HG03565 (cell line): ENCODE measurements around the gene CAST.

ENCODE experiments used
- ATAC-seq: cut with Tn5 transposase; IDR thresholded peaks from one replicate; pipeline ENCODE4 v1.9.1; 2021; ENCODE audit warnings: mild to moderate bottlenecking, moderate library complexity; ENCODE audit not compliant: unreplicated experiment

Gene CAST

DNA sequence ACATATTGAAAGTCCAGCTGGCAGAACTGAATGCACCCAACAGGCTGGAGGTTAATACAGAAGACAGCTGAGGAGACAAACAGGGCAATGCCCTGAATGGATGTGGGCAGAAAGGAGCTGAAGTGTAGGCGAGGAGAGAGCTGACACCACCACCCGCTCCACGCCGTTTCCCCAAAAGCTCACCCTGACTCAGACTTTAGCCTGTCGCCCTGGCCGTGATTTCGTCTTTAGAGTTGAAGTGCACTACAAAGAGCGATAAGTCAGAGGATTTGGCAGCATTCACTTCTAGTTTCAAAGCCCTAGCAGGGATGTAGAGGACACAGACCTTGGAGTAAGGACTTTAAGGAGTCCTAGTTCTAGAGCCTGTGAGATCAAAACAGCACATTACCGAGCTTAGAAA lies 147.7 kb downstream of the CAST start:
- ATAC-seq = no peak

DNA sequence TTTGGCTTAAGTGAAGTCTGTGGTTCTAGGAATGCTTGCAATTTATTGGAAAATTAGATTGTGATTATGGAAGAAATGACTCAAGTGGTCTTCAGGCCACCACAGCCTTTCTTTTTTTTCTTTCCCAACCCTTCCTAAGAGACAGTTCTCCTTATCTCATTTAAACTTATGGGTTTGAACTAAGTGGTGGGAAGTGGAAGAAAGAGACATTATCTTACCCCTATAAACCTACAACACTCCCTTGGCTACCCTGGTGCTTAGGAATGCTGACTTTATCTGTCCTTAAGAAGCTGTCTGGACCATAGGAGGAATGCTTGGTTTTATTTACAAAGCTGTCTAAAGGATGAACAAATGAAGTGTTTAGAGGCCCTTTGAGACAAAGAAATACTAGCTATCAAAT lies 150.7 kb downstream of the CAST start:
- no peak for ATAC-seq

DNA sequence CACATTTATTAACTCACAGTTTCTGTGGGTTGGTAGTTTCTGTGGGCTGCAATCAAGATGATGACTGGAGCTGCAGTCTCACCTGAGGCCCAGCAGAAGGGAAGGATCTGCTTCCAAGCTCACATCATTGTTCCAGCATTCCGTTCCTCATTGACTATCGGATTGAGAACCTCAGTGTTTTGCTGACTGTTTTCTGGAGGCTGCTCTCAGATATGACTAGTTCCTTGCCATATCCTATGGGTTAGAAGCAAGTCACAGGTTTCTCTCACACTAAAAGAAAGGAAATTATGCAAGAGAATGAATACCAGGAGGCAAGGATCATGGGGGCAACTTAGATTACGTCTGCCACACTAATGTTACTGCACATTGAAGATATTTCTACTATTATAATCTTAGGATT lies 151.9 kb downstream of the CAST start:
- no peak for ATAC-seq

DNA sequence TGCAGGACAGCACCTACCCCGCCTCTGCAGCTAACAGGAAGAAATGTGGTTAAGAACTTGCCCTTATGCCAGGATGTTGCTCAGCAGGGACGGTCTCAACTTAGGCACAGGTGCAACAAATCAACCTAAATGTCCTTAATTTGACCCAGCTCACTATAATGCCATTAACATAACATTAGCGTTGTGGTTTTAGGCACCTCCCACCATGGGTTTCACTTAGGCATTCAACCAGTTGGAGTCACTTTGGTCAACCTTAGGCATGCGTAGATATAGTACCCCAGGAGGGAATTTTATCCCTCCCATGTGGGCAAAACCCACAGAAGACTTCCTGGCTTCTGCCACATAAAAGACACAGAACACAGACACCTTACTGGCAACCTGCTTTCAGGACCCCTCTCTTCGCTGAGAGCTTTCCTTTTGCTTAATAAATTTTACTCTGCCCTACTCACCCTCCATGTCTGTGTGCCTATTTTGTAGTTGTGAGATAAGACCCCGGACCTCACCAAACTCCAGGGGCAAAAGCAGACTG lies 154.3 kb downstream of the CAST start:
- peak; percentile 71 for ATAC-seq

DNA sequence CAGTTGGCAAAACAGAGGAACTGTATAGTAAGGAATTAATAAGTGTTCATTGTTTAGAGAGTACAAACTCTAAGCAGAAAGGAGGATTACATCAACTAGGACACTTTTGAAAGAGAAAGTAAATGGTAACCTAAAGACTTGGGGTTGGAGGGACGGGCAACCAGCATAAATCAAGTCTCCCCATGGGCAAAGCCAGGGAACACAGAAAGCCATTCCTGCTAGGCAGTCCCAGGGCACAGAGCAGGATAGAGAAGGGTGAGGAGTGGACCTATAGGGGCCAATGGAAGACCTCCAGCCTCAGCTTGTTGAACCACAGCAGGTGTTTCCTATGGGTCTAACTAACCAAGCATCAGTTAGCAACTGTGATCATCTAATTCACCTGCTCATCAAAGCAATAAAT lies 154.8 kb downstream of the CAST start:
- ATAC-seq = peak; percentile 34

DNA sequence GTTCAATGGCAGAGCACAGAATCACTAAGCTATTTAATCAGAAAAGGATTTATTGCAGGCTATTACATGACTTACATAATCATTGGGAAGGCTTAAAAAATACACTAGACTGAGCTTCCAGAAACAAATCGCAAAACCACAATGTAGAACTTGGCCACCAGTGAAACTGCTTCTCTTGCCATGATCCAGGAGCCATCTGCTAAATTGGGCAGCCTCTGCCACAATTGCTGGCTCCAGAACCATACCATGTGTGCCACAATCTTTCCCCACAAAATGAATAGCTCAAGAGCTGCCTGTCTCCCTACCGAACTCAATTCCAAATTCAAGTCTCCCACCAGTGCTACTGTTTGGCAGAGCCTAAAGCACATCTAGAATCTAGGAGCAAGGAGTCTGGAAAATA lies 155.3 kb downstream of the CAST start:
- no peak for ATAC-seq

DNA sequence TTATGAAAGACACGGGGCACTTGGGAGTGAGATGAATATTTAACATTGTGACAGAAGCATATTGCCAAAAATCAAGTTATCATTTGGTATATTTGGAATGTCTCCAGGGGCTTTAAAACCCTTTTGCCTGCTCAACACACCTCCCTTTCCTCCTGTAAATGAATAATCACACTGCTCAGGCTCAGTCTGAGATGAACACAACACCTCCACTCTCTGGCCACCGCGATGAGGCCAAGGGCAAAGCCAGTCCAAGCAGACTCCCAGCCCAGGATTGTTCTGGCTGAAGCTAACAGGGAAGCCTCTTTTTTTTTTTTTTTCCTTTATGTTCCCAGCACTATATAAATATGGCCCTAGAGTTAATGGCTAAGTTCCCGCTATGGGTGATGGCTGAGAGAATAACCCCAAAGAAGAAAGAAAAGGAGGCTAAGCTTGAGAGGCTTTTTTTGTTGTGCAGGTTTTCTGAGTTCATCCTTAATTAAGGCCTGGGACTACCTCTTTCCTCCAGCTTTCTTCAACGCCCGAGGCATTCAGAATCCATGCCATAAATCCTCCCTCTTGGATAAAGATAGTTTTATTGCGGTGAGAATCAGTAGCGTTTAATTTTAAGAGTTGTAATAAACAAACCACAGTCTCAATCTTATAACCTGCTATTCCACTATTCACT lies 156.1 kb downstream of the CAST start:
- no peak for ATAC-seq

DNA sequence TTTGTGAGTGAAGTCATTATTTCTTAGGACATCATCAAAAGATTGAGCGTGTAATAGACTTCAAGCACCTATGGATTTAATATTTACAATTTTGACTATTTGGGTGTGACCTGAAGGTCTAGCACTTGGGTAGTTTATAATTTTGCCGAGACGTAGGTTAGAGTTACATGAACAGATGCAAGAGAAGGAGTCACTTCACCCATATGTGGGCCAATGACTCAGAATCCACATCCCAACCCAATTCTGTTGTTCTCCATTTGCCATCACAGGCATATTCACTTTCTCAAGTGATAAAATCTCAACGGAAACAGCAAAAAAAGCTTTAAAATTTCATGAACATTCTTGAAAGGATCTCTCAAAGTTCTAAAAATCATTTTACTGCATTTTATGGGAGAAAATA lies 157.6 kb downstream of the CAST start:
- no peak for ATAC-seq

DNA sequence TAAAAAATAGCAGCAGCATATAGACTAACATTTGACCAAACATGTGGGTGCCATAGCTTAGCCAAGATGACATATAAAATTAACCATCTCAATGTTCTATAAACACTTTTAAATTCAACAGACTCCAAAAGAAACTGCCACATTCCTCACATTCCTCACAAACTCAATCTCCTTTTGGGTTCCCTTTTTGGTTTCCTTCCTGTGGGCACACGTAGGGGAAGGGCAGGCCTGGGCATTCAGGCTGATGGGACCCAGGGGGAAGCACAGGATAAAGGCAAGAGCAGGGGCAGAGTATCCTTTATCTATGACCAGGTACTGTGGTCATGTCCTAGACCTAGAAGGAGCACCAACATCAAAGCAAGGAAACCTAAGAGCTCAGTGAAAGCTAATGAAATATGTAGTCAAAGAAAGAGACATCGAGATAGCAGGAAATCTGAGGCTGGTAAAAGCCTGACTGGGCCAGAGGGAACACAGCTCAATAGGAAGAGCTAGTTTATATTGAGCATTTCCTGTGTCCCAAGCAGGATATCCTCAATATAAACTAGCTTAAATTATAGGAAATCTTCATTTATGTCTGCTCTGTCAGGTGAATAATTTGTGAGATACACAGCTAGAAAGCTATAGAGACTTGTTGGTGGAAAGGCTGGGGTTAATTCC lies 159.2 kb downstream of the CAST start:
- ATAC-seq = no peak

DNA sequence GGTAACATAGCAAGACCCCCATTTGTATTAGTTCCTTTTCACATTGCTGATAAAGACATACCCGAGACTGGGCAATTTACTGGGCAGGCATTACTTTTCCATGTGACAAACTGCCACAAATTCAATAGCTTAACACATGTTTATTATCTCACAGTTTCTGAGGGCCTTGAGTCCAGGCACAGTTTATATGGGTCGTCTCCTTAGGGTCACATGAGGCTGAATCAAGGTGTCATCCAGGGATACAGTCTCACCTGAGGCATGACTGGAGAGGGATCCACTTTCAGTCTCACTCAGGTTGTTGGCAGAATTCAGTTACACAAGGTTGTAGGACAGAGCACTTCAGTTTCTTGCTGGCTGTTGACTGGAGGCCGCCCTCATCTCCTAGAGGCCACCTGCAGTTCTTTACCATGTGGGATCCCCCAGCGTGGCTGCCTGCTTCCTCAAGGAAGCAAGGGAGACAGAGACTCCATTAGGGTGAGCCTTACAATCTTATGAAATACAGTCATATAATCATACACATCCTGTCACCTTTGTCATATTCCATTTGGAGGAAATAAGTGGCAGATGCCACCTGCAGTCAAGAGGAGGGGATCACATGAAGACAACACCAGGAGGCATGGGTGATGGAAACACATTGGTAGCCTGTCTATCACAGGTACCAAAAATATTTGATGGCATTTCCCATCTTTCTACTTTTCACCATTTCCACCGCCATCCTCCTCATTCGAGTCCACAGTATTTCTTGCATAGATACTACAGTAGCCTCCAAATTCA lies 160.7 kb downstream of the CAST start:
- no peak for ATAC-seq

DNA sequence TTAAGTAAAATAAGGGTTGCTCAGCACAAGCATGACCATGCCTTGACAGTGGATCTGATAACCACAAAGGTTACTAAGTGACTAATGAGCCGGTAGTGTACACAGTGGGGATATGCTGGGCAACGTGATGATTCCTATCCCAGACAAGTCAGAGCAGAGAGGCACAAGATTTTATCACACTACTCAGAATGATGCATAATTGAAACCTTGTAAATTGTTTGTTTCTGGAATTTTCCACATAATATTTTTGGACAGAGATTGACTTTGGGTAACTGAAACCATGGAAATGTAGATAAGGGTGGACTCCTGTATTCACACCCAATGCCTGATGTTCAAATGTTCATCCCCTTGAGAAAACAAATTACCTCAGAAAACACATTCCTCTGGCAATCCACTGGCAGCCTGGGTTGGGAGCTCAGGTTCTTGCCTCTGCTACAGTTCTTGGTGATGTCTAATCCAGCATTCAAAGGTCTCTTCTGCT lies 161.8 kb downstream of the CAST start:
- peak; percentile 92 for ATAC-seq
